Hepatocyte (in vitro differentiated cells): ENCODE results near the gene LYRM9. TPM values are rescaled to one million over a fixed set of nuclear protein-coding genes. Genes with fewer than 3 reads are reported as not detected.

Experiments used
- DNase-seq: peaks from one replicate; pipeline ENCODE4 v3.0.0-alpha.2; 2016; ENCODE audit warnings: low spot score
- H2AFZ ChIP-seq: fragments of 200-600 bp; sonication (generic); 2 replicates; pipeline ENCODE4 v1.6.0; 2016; ENCODE audit warnings: antibody characterized with exemption, mild to moderate bottlenecking
- H3K27ac ChIP-seq: fragments of 200-600 bp; sonication (generic); 2 replicates; pipeline ENCODE4 v1.5.1; 2016; ENCODE audit warnings: mild to moderate bottlenecking
- H3K27me3 ChIP-seq: fragments of 200-600 bp; sonication (generic); 2 replicates; pipeline ENCODE4 v1.6.1; 2016
- H3K36me3 ChIP-seq: fragments of 200-600 bp; sonication (generic); replicated peaks from 2 replicates; pipeline ENCODE4 v1.5.1; 2016; ENCODE audit warnings: low read depth; ENCODE audit not compliant: insufficient read depth
- H3K4me1 ChIP-seq: fragments of 200-600 bp; sonication (generic); 2 replicates; pipeline ENCODE4 v1.5.1; 2016; ENCODE audit warnings: mild to moderate bottlenecking, moderate library complexity; ENCODE audit not compliant: insufficient read depth
- H3K4me2 ChIP-seq: fragments of 200-600 bp; sonication (generic); 2 replicates; pipeline ENCODE4 v1.6.0; 2016
- H3K4me3 ChIP-seq: fragments of 200-600 bp; sonication (generic); 2 replicates; pipeline ENCODE4 v1.5.1; 2016; ENCODE audit warnings: mild to moderate bottlenecking
- H3K79me2 ChIP-seq: fragments of 200-600 bp; sonication (generic); 2 replicates; pipeline ENCODE4 v1.6.0; 2017; ENCODE audit warnings: mild to moderate bottlenecking
- H3K9me2 ChIP-seq: fragments of 200-600 bp; sonication (generic); replicated peaks from 2 replicates; pipeline ENCODE4 v1.6.0; 2017; ENCODE audit warnings: mild to moderate bottlenecking; ENCODE audit not compliant: insufficient read depth
- H3K9me3 ChIP-seq: fragments of 200-600 bp; sonication (generic); 2 replicates; pipeline ENCODE4 v1.5.1; 2016; ENCODE audit warnings: low read depth, mild to moderate bottlenecking
- H4K20me1 ChIP-seq: fragments of 200-600 bp; sonication (generic); 2 replicates; pipeline ENCODE4 v1.6.0; 2016; ENCODE audit warnings: mild to moderate bottlenecking; ENCODE audit not compliant: insufficient read depth, poor library complexity, severe bottlenecking
- CTCF ChIP-seq: fragments of 200-600 bp; sonication (generic); IDR thresholded peaks from 2 replicates; pipeline ENCODE4 v1.5.1; 2016; ENCODE audit warnings: antibody characterized with exemption, mild to moderate bottlenecking; ENCODE audit not compliant: poor library complexity
- EZH2 ChIP-seq: fragments of 200-600 bp; sonication (generic); IDR thresholded peaks from 2 replicates; pipeline ENCODE4 v1.6.1; 2016; ENCODE audit warnings: antibody characterized with exemption, mild to moderate bottlenecking, borderline replicate concordance
- EZH2phosphoT487 ChIP-seq: fragments of 200-600 bp; sonication (generic); IDR thresholded peaks from one replicate; pipeline ENCODE4 v1.6.1; 2018; ENCODE audit warnings: antibody characterized with exemption, mild to moderate bottlenecking, low read depth, moderate library complexity; ENCODE audit not compliant: unreplicated experiment, severe bottlenecking
- WGBS: methylation state at CpG from one replicate; pipeline ENCODE4 v1.1.6; 2016; ENCODE audit warnings: low lambda C conversion rate; ENCODE audit errors: missing lambda C conversion rate; 5-methylcytosine and 5-hydroxymethylcytosine counted together
- polyA plus RNA-seq: library from polyadenylated mRNA; unstranded; fragments of >200 nt; fragmentation: Nextera tagmentation; extraction: Ambion mirVana; gene quantifications from 2 replicates; pipeline ENCODE4 v1.2.1, GENCODE V29; 2016
- total RNA-seq: library from RNA; depleted of rRNA; stranded (reverse); fragments of >200 nt; gene quantifications from 2 replicates; pipeline ENCODE4 v1.2.3, GENCODE V29; 2014

Gene LYRM9
- total and polyA plus RNA-seq, 2 experiments from 2014 or later: 10.5 to 12.2 TPM

GRCh38 chr17:27858621-27859305 is 34.4 kb downstream of the LYRM9 start:
- no peak for TF ChIP-seq EZH2phosphoT487
- TF ChIP-seq CTCF: no peak
- no peak for TF ChIP-seq EZH2
- Histone ChIP-seq H3K9me2 (no peaks in the 10 kb centered on the region), H3K27ac (no peak overlapping the region), H3K4me2 (no peak overlapping the region), H4K20me1 (no peaks in the 10 kb centered on the region), H3K27me3 (no peaks in the 10 kb centered on the region), H2AFZ (no peak overlapping the region), H3K4me1 (peaks cover 11% of the 10 kb centered on the region), H3K79me2 (no peaks in the 10 kb centered on the region), H3K36me3 (no peaks in the 10 kb centered on the region), H3K9me3 (no peaks in the 10 kb centered on the region), H3K4me3 (no peak overlapping the region)
- WGBS: 91% methylated on average over 6 of the region's 6 CpGs
- DNase-seq: no peak

- no peak overlapping the region for H3K4me2 ChIP-seq
- 77% methylated on average over 5 of the region's 5 CpGs for WGBS
- no peak overlapping the region for H2AFZ ChIP-seq
- no peaks in the 10 kb centered on the region for H3K9me3 ChIP-seq
- TF ChIP-seq EZH2phosphoT487: no peak
- no peak for TF ChIP-seq CTCF
- no peaks in the 10 kb centered on the region for H3K79me2 ChIP-seq
- H3K9me2 ChIP-seq: no peaks in the 10 kb centered on the region
- H3K4me1 ChIP-seq: peaks cover 11% of the 10 kb centered on the region
- H3K36me3 ChIP-seq: no peaks in the 10 kb centered on the region
- DNase-seq: no peak
- no peak overlapping the region for H3K4me3 ChIP-seq
- no peak overlapping the region for H3K27ac ChIP-seq
- H4K20me1 ChIP-seq: no peaks in the 10 kb centered on the region
- no peaks in the 10 kb centered on the region for H3K27me3 ChIP-seq
Measured at GRCh38 chr17:27856676-27857432, 36.3 kb downstream of the LYRM9 start.

- H3K4me1 ChIP-seq: no peaks in the 10 kb centered on the region
- TF ChIP-seq EZH2 (no peak), CTCF (no peak), EZH2phosphoT487 (no peak)
- no peaks in the 10 kb centered on the region for H3K79me2 ChIP-seq
- no peak overlapping the region for H2AFZ ChIP-seq
- no peaks in the 10 kb centered on the region for H3K9me2 ChIP-seq
- no peak overlapping the region for H3K27ac ChIP-seq
- H3K36me3 ChIP-seq: no peaks in the 10 kb centered on the region
- H3K27me3 ChIP-seq: no peaks in the 10 kb centered on the region
- H4K20me1 ChIP-seq: no peaks in the 10 kb centered on the region
- DNase-seq: no peak
- no peak overlapping the region for H3K4me3 ChIP-seq
- no peaks in the 10 kb centered on the region for H3K9me3 ChIP-seq
- no peak overlapping the region for H3K4me2 ChIP-seq
- WGBS: 95% methylated on average over 3 of the region's 3 CpGs
Measured at GRCh38 chr17:27855454-27855853, 37.7 kb downstream of the LYRM9 start.
